Mononuclear cell (primary cell): ENCODE data around the gene SAMD4A. TPM values are rescaled to one million over a fixed set of nuclear protein-coding genes. Genes with fewer than 3 reads are reported as not detected.

Source experiments
- H3K27me3 ChIP-seq: 2 replicates; pipeline ENCODE4 v1.6.0; 2011; ENCODE audit warnings: low read length, control low read depth; ENCODE audit not compliant: insufficient read depth
- H3K4me1 ChIP-seq: 2 replicates; pipeline ENCODE4 v1.5.1; 2011; ENCODE audit warnings: mild to moderate bottlenecking, low read length, control low read depth; ENCODE audit not compliant: insufficient read depth
- H3K4me3 ChIP-seq: 2 replicates; pipeline ENCODE4 v1.5.1; 2011; ENCODE audit warnings: mild to moderate bottlenecking, low read length, moderate library complexity
- H3K9me3 ChIP-seq: 2 replicates; pipeline ENCODE4 v1.5.1; 2011; ENCODE audit warnings: low read depth, mild to moderate bottlenecking, control low read depth, low read length
- total RNA-seq: library from RNA; depleted of rRNA; stranded (reverse); fragments of >200 nt; gene quantifications from one replicate; pipeline ENCODE4 v1.2.3, GENCODE V29; 2012

SAMD4A gene
- total RNA-seq, 1 donor, result 2.0 TPM

DNA sequence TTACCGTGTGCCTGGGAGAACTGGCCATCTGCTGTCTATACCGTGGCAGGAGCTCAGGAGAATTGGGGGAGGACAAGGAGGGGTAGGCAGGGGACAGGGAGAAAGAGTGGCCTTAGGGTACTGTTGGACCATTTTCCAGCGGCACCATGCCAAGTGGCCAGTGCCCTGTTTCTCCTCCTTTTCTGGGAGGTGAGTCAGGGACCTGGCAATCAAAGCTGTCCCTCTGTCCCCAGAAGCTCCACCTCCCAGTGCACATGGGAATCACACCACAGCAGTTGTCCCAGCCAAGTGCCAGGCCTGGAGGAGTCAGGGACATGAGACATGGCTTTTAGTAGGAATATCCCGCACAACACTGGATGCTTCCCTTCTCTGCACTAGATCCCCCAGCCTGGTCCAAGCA, 217.7 kb downstream of the SAMD4A start:
- H3K4me1 ChIP-seq, result peaks cover 59% of the 10 kb centered on the region
- H3K4me3 ChIP-seq, result no peak overlapping the region
- H3K27me3 ChIP-seq, result no peaks in the 10 kb centered on the region
- no peaks in the 10 kb centered on the region for H3K9me3 ChIP-seq

GRCh38 chr14:54785136-54785777, 218.3 kb downstream of the SAMD4A start:
- Histone ChIP-seq H3K27me3 (no peaks in the 10 kb centered on the region), H3K4me1 (peaks cover 59% of the 10 kb centered on the region), H3K9me3 (no peaks in the 10 kb centered on the region), H3K4me3 (no peak overlapping the region)

- Histone ChIP-seq H3K4me1 (peaks cover 58% of the 10 kb centered on the region), H3K4me3 (no peak overlapping the region), H3K9me3 (no peaks in the 10 kb centered on the region), H3K27me3 (no peaks in the 10 kb centered on the region)
Observed at GRCh38 chr14:54785778-54786770, 219.1 kb downstream of the SAMD4A start.

DNA sequence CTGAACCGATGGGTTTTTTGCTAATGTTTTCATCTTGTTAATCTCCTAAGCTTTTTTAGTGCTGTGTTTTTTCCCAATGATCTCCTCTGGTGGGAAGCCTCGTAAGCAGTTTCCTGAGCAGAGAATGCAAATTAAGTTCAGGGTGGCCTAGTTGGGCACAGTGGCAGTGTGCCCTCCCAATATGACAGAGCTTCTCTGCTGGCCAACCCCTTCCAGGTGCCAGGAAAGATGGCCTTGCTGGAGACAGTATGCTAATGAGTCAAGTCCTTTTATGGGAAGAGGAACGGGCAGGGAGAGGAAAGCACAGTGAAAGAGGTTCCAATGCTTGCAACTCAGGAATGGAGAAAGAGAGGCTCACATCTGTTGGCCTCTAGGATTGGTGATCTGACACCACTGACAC, 219.9 kb downstream of the SAMD4A start:
- Histone ChIP-seq H3K27me3 (no peaks in the 10 kb centered on the region), H3K4me3 (no peak overlapping the region), H3K4me1 (peaks cover 50% of the 10 kb centered on the region), H3K9me3 (no peaks in the 10 kb centered on the region)

DNA sequence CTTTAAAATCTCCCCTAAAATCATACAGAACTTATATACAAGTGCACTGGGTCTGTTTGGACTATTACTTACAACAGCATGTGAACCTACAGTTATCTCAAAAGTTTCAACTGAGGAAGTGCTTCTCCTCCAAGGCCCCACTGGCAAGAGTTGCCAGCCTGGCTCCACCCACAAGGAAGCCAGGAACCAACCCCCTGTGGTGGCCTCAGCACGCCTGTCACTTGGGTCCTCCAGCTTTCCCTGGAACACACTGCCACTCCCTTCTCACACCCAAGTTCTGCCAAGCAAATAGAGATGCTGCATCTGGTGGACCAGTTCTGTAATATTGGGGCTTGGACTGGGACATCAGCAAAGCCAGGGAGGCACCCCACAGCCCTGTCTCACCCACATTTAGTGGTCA, 220.3 kb downstream of the SAMD4A start:
- Histone ChIP-seq H3K27me3 (no peaks in the 10 kb centered on the region), H3K9me3 (no peaks in the 10 kb centered on the region), H3K4me1 (peaks cover 46% of the 10 kb centered on the region), H3K4me3 (no peak overlapping the region)

GRCh38 chr14:54788701-54789100, 221.8 kb downstream of the SAMD4A start:
- H3K4me1 ChIP-seq, result peaks cover 31% of the 10 kb centered on the region
- no peak overlapping the region for H3K4me3 ChIP-seq
- H3K9me3 ChIP-seq, result no peaks in the 10 kb centered on the region
- no peaks in the 10 kb centered on the region for H3K27me3 ChIP-seq

DNA sequence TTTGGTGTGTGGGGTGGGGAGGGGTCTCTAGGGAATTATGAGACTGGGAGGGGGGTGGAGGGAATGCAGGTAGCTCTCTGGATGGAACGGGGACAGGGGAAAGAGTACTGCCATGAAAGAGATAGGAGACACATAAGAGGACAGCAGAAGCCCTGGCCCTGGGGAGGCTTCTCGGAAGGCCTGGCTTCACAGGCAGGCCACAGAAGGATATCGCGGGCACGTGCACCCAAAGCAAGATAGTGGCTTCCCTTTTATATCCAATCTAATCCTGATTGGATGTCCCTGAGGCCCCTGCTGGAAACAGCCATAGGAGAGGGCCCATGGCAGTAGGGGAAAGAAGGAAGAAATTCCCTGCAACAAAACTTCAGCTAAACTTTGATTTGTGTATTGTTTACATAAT, 222.2 kb downstream of the SAMD4A start:
- H3K4me1 ChIP-seq, result peaks cover 27% of the 10 kb centered on the region

GRCh38 chr14:54789781-54790480, 223.0 kb downstream of the SAMD4A start:
- H3K27me3 ChIP-seq, result no peaks in the 10 kb centered on the region
- H3K4me3 ChIP-seq, result no peak overlapping the region
- H3K4me1 ChIP-seq, result peaks cover 20% of the 10 kb centered on the region
- H3K9me3 ChIP-seq, result no peaks in the 10 kb centered on the region

More for the DNA sequence above, 222.2 kb downstream of the SAMD4A start:
- Histone ChIP-seq H3K27me3 (no peaks in the 10 kb centered on the region), H3K9me3 (no peaks in the 10 kb centered on the region), H3K4me3 (no peak overlapping the region)

GRCh38 chr14:54791001-54791400, 224.1 kb downstream of the SAMD4A start:
- Histone ChIP-seq H3K4me1 (peaks cover 20% of the 10 kb centered on the region), H3K27me3 (no peaks in the 10 kb centered on the region), H3K9me3 (no peaks in the 10 kb centered on the region), H3K4me3 (no peak overlapping the region)

- H3K4me3 ChIP-seq, result no peak overlapping the region
- H3K9me3 ChIP-seq, result no peaks in the 10 kb centered on the region
- H3K4me1 ChIP-seq, result peaks cover 7% of the 10 kb centered on the region
- peaks cover 2% of the 10 kb centered on the region for H3K27me3 ChIP-seq
Observed at GRCh38 chr14:54792288-54792687, 225.4 kb downstream of the SAMD4A start.

DNA sequence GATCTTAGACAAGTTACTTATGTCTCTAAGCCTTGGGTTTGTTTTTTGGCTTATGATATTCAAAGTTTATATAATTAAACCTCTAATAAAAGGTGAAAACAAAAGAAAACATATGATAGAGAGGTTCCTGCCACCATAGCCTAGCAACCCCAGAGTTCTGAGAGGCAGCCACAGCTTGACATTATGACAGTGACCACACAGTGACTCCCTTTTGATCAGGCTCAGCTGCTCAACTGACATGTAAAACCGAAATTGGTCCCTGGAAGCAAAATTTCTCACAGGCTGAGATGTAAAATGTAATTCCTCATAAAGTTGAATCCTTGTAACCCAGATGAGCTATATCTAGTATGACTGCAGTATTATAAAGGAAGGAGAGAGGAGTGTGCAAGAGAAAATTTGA, 227.2 kb downstream of the SAMD4A start:
- H3K4me1 ChIP-seq, result no peaks in the 10 kb centered on the region
- no peaks in the 10 kb centered on the region for H3K9me3 ChIP-seq
- no peak overlapping the region for H3K4me3 ChIP-seq

DNA sequence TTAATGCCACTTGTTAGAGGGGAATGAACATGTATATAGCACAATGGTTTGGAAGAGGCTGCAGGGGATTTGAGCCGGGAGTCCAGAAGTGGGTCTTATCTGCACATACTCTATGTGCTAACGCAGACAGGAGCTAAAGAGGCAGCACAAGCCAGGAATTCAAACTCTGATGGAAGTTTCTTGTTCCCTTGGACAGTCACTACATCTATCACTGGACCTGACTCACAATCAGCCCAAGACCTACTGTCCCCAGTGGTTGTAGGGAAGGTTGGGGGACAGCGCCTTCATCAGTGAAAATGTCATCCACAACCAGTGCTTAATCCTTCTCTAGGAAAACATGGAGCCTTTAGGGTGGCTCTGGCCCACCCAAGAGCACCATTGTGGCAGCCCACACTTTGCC, 227.9 kb downstream of the SAMD4A start:
- Histone ChIP-seq H3K4me1 (no peaks in the 10 kb centered on the region), H3K4me3 (no peak overlapping the region), H3K9me3 (no peaks in the 10 kb centered on the region), H3K27me3 (peaks cover 2% of the 10 kb centered on the region)

More for the DNA sequence above, 227.2 kb downstream of the SAMD4A start:
- peaks cover 2% of the 10 kb centered on the region for H3K27me3 ChIP-seq

- H3K4me3 ChIP-seq, result no peak overlapping the region
- H3K4me1 ChIP-seq, result no peaks in the 10 kb centered on the region
- H3K27me3 ChIP-seq, result peaks cover 2% of the 10 kb centered on the region
- no peaks in the 10 kb centered on the region for H3K9me3 ChIP-seq
Observed at GRCh38 chr14:54796961-54797360, 230.0 kb downstream of the SAMD4A start.

- Histone ChIP-seq H3K27me3 (peaks cover 2% of the 10 kb centered on the region), H3K9me3 (no peaks in the 10 kb centered on the region), H3K4me1 (no peaks in the 10 kb centered on the region), H3K4me3 (no peak overlapping the region)
Observed at GRCh38 chr14:54797556-54797955, 230.6 kb downstream of the SAMD4A start.

- Histone ChIP-seq H3K4me1 (no peaks in the 10 kb centered on the region), H3K4me3 (no peak overlapping the region), H3K9me3 (no peaks in the 10 kb centered on the region), H3K27me3 (peaks cover 2% of the 10 kb centered on the region)
Observed at GRCh38 chr14:54797986-54798385, 231.1 kb downstream of the SAMD4A start.
